ENCODE measurements around the gene TNF. TPM values are rescaled to one million over a fixed set of nuclear protein-coding genes. Genes with fewer than 3 reads are reported as not detected.

The TNF gene
- total and polyA plus RNA-seq, 2 donors from 2014 or later, result 0.69 to 5.4 TPM

DNA sequence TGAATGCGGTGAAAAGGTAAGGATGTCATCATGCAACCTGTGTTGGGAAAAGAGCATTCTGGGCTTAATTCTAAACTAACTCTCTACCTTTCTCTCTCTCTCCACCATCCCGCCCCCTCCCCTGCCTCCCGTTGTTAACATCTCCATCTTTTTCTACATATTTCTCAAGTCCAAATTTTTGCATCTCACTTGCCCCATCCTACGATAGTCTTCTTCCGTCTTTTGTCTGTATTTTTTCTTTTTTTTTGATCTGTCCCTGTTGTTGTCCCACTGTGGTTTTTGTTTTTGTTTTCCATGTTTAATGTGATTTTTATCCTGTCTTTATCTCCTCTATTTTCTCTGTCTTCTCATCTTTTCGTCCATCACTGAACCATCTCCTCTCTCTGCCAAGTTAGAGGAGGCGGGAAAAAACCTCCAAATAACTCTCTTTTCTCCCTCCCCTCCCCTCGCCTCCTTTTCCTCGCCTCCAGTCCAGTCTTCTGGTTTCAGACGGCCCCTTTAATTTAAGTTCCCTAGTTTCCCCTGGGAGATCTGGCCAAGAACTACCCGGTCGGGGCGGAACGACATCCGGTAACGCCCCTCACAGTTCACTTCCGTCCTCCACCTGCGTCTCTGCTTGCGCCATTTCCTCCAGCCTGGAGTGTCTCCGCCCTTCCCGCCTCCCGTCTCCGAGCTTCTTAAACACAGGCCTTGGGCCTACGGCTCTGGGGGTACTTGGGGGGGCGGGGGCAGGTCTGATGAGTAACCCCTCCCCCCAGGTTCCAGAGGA, 28.2 kb upstream of the TNF start, which contains the start of gene NFKBIL1:
TSS of gene NFKBIL1 (plus strand) at position 651 of the 769 bp plus-strand sequence. CDS start at position 738, 87 bp downstream.
- peak; percentile 96 to 99 (median 97) for DNase-seq

DNA sequence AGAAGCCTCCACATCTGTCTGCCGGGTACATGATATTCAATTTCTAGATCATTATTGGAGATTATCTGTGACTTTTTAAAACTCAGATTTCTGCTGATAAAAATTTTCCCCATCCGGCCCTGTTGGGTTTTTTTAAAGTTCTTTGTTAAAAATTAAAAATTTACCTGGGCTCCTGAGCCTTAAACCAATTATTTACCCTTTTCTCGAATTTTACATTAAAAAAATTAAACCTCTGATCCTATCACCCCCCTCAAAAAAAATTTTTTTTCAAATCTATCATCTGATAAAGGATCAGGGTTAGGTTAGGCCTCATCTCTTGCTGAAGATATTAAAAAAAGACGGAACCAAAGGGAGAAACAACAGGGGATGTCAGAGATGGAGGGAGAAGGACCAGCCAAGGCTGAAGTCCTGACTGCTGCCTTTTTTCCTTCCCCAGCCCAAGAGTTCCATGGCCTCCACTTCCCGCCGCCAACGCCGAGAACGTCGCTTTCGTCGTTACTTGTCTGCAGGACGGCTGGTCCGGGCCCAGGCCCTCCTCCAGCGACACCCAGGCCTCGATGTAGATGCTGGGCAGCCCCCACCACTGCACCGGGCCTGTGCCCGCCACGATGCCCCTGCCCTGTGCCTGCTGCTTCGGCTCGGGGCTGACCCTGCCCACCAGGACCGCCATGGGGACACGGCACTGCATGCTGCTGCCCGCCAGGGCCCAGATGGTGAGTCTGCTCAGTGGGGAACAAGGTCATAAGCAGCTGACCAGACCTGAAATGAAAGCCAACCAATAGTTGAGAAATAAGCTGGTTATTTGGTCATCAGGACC, 27.4 kb upstream of the TNF start:
- Histone ChIP-seq H3K9ac (ENCODE audit: low read length in 3 of 3) (peak overlapping the region; percentile 1 to 87 (median 49)), H3K36me3 (ENCODE audit: control insufficient read depth in 2 of 3, insufficient read depth in 3 of 3, low read length in 3 of 3) (peaks cover 0 to 10% (median 5%) of the 10 kb centered on the region in 3 donors), H3K4me3 (ENCODE audit: low read length in 3 of 3) (peak overlapping the region; percentile 47 to 89 (median 64)), H3K27ac (ENCODE audit: low read depth in 2 of 2, low read length in 2 of 2) (peak overlapping the region; percentile 73 to 90), H3K27me3 (ENCODE audit: control insufficient read depth, insufficient read depth, low read length) (no peaks in the 10 kb centered on the region), H3K4me1 (ENCODE audit: control insufficient read depth in 2 of 3, insufficient read depth in 2 of 3, low read depth in 1 of 3, low read length in 3 of 3) (peaks cover 0 to 14% (median 9%) of the 10 kb centered on the region in 3 donors), H3K9me3 (ENCODE audit: control insufficient read depth in 2 of 3, insufficient read depth in 1 of 3, low read length in 3 of 3) (no peaks in the 10 kb centered on the region)
- intact Hi-C loops (cut with DNase I), result no loop called here
- FAIRE-seq (no peak), DNase-seq (peak in 2 of 5 donors; percentile 70 to 87)
- TF ChIP-seq, protein P1, sequence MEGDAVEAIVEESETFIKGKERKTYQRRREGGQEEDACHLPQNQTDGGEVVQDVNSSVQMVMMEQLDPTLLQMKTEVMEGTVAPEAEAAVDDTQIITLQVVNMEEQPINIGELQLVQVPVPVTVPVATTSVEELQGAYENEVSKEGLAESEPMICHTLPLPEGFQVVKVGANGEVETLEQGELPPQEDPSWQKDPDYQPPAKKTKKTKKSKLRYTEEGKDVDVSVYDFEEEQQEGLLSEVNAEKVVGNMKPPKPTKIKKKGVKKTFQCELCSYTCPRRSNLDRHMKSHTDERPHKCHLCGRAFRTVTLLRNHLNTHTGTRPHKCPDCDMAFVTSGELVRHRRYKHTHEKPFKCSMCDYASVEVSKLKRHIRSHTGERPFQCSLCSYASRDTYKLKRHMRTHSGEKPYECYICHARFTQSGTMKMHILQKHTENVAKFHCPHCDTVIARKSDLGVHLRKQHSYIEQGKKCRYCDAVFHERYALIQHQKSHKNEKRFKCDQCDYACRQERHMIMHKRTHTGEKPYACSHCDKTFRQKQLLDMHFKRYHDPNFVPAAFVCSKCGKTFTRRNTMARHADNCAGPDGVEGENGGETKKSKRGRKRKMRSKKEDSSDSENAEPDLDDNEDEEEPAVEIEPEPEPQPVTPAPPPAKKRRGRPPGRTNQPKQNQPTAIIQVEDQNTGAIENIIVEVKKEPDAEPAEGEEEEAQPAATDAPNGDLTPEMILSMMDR (IDR thresholded peaks at IDR 0.05; ENCODE audit: borderline replicate concordance, extremely low read depth, insufficient read depth), result no peak

More for the DNA sequence above, 28.2 kb upstream of the TNF start, which contains the start of gene NFKBIL1:
- Histone ChIP-seq H3K27me3 (ENCODE audit: control insufficient read depth, insufficient read depth, low read length) (no peaks in the 10 kb centered on the region), H3K9ac (ENCODE audit: low read length in 3 of 3) (peak within 1 kb of the TSS; percentile 11 to 87 (median 71)), H3K9me3 (ENCODE audit: control insufficient read depth in 2 of 3, insufficient read depth in 1 of 3, low read length in 3 of 3) (no peaks in the 10 kb centered on the region), H3K27ac (ENCODE audit: low read depth in 2 of 2, low read length in 2 of 2) (peak within 1 kb of the TSS; percentile 73 to 90), H3K4me1 (ENCODE audit: control insufficient read depth in 2 of 3, insufficient read depth in 2 of 3, low read depth in 1 of 3, low read length in 3 of 3) (peaks cover 0 to 14% (median 10%) of the 10 kb centered on the region in 3 donors), H3K4me3 (ENCODE audit: low read length in 3 of 3) (peak within 1 kb of the TSS; percentile 64 to 89 (median 76)), H3K36me3 (ENCODE audit: control insufficient read depth in 2 of 3, insufficient read depth in 3 of 3, low read length in 3 of 3) (peaks cover 0 to 10% (median 5%) of the 10 kb centered on the region in 3 donors)
- intact Hi-C loops (cut with DNase I), result no loop called here
- FAIRE-seq, result peak; percentile 51
- TF ChIP-seq, protein P1 (IDR thresholded peaks at IDR 0.05; ENCODE audit: borderline replicate concordance, extremely low read depth, insufficient read depth), result peak; percentile 6

DNA sequence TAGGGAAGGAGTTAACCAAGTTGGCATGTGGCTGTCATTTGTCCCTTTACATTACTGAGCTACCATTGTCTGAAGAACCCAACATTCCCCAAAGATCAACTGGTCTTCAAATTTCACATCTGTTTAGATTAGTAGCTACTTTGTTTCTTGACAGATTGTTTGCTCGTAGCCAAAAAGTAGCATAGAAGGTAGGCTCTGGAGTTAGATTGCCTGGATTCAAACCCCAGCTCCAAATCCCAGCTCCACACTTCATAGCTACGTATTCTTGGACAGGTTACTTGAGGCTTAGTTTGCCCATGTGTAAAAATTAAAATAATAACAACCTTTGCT, 26.9 kb upstream of the TNF start:
- Histone ChIP-seq H3K27ac (ENCODE audit: low read depth in 2 of 2, low read length in 2 of 2) (no peak overlapping the region), H3K9ac (ENCODE audit: low read length in 3 of 3) (peak overlapping the region in 2 of 3 donors; percentile 63 to 87), H3K4me3 (ENCODE audit: low read length in 3 of 3) (peak overlapping the region in 1 of 3 donors; percentile 64), H3K4me1 (ENCODE audit: control insufficient read depth in 2 of 3, insufficient read depth in 2 of 3, low read depth in 1 of 3, low read length in 3 of 3) (peaks cover 0 to 14% (median 7%) of the 10 kb centered on the region in 3 donors), H3K36me3 (ENCODE audit: control insufficient read depth in 2 of 3, insufficient read depth in 3 of 3, low read length in 3 of 3) (peaks cover 0 to 10% (median 5%) of the 10 kb centered on the region in 3 donors), H3K27me3 (ENCODE audit: control insufficient read depth, insufficient read depth, low read length) (no peaks in the 10 kb centered on the region), H3K9me3 (ENCODE audit: control insufficient read depth in 2 of 3, insufficient read depth in 1 of 3, low read length in 3 of 3) (no peaks in the 10 kb centered on the region)
- DNase-seq, result no peak
- no peak for FAIRE-seq
- intact Hi-C loops (cut with DNase I), result no loop called here
- TF ChIP-seq, protein P1 (IDR thresholded peaks at IDR 0.05; ENCODE audit: borderline replicate concordance, extremely low read depth, insufficient read depth), result no peak

Measured in kidney (tissue), 14 donors.